HCT116 (cell line): Measurements from ENCODE around the gene TMEM117.

Experiments used
- ATF3 ChIP-seq: IDR thresholded peaks from 2 replicates; pipeline ENCODE4 v1.6.1; 2012
- CTCF ChIP-seq, 3 experiments: fragments of 200-600 bp in 1 of 3; sonication (generic) in 1 of 3; IDR thresholded peaks in 2 of 3; conservative IDR thresholded peaks in 1 of 3; 2 replicates each; pipeline ENCODE4 v1.5.1; 2012 to 2017; ENCODE audit warnings: low read depth in 2 of 3, low read length in 2 of 3, antibody characterized with exemption in 1 of 3, borderline replicate concordance in 1 of 3, control low read depth in 1 of 3, mild to moderate bottlenecking in 1 of 3, mixed read lengths in 1 of 3, mixed run types in 1 of 3, moderate library complexity in 1 of 3; ENCODE audit not compliant: insufficient read depth in 1 of 3
- EZH2 ChIP-seq: fragments of 200-600 bp; sonication (generic); IDR thresholded peaks from 2 replicates; pipeline ENCODE4 v1.6.1; 2017; ENCODE audit warnings: antibody characterized with exemption, mixed run types
- POLR2A ChIP-seq: IDR thresholded peaks from 2 replicates; pipeline ENCODE4 v1.7.0; 2011; ENCODE audit warnings: borderline replicate concordance; ENCODE audit not compliant: insufficient read depth, insufficient read length; ENCODE audit errors: extremely low read depth
- POLR2AphosphoS5 ChIP-seq: IDR thresholded peaks from 2 replicates; pipeline ENCODE4 v1.6.1; 2011; ENCODE audit warnings: mild to moderate bottlenecking, low read depth, low read length, moderate library complexity
- RAD21 ChIP-seq: IDR thresholded peaks from 2 replicates; pipeline ENCODE4 v1.6.1; 2012; ENCODE audit warnings: low read depth, mild to moderate bottlenecking
- SIN3A ChIP-seq: IDR thresholded peaks from 2 replicates; pipeline ENCODE4 v1.6.1; 2012; ENCODE audit warnings: low read depth
- SP1 ChIP-seq: IDR thresholded peaks from 2 replicates; pipeline ENCODE4 v1.6.1; 2012; ENCODE audit warnings: low read depth
- TCF7L2 ChIP-seq: IDR thresholded peaks from 2 replicates; pipeline ENCODE4 v1.7.0; 2011; ENCODE audit warnings: borderline replicate concordance, inconsistent platforms; ENCODE audit not compliant: insufficient read depth, insufficient read length; ENCODE audit errors: extremely low read depth
- YY1 ChIP-seq: IDR thresholded peaks from 2 replicates; pipeline ENCODE4 v1.6.1; 2011; ENCODE audit warnings: low read length, low read depth, moderate library complexity, mild to moderate bottlenecking; ENCODE audit not compliant: insufficient replicate concordance; ENCODE audit errors: extremely low read depth
- ZNF274 ChIP-seq: fragments of 200-500 bp; sonication (Bioruptor generic); IDR thresholded peaks from 2 replicates; pipeline ENCODE4 v1.6.1; 2014; ENCODE audit warnings: mild to moderate bottlenecking, low read depth, low read length, inconsistent platforms

DNA sequence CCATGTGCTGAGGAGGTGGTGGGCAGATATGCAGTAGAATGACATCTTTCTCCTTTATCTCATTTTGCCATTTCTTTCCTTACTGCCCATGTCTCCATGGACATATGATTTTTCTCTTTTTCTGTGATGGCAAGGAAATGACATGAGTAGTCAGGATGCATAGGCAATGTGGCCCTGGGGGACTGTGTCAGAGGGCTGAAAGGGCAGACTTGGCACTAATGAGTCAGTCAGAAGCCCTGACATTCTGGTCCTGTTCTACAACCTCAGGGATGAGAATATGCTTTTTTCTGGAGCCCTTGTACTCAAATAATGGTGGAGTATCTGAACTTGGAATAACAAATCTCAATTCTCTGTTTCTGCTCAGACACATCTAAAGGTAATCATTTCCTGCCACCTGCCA, 167.8 kb downstream of the TMEM117 start:
- TF ChIP-seq CTCF (IDR thresholded peaks at IDR 0.05 in 2 of 3, conservative IDR thresholded peaks at IDR 0.05 in 1 of 3; ENCODE audit: borderline replicate concordance in 1 of 3, insufficient read depth in 1 of 3, low read depth in 2 of 3, low read length in 2 of 3) (no peak), EZH2 (no peak), RAD21 (no peak), POLR2AphosphoS5 (no peak), SIN3A (no peak), ATF3 (no peak), POLR2A (no peak), YY1 (no peak), TCF7L2 (no peak), SP1 (no peak), ZNF274 (no peak)
